AG04449 (cell line): ENCODE measurements around the gene MCTP1.

ENCODE experiments used
- CTCF ChIA-PET: fragments of 350-600 bp; formaldehyde crosslinking; extraction: SDS; loops from one replicate; lab custom pipeline; 2021; ENCODE audit warnings: antibody characterized with exemption; lab: Yijun Ruan, JAX
- POLR2A ChIA-PET: fragments of 400-600, 350-600 bp; formaldehyde crosslinking; extraction: SDS; loops from one replicate; lab custom pipeline; 2020; ENCODE audit warnings: antibody characterized with exemption, inconsistent platforms; lab: Yijun Ruan, JAX
- DNase-seq: peaks from one replicate; pipeline ENCODE4 v3.0.0-alpha.2; 2010; ENCODE audit warnings: low read depth, low spot score
- H3K4me3 ChIP-seq: 2 replicates; pipeline ENCODE4 v1.5.1; 2011; ENCODE audit warnings: low read depth, mild to moderate bottlenecking, control low read depth, low read length
- CTCF ChIP-seq: IDR thresholded peaks from one replicate; pipeline ENCODE4 v1.5.1; 2011; ENCODE audit warnings: mild to moderate bottlenecking, moderate library complexity, low read length, control low read depth, inconsistent platforms; ENCODE audit not compliant: insufficient read depth; ENCODE audit errors: missing control alignments

The MCTP1 gene

GRCh38 chr5:95284572-95285408, at the start of gene MCTP1:
MCTP1 (minus strand) TSS chr5:95285094.
- peak within 1 kb of the TSS; percentile 52 for H3K4me3 ChIP-seq
- no peak for TF ChIP-seq CTCF
- CTCF ChIA-PET, result interaction anchor here (1.1 to 1.9 kb wide), 5 partner anchors 21 to 317 kb away, joined by 3 to 5 read pairs (median 4); no protein-coding TSS in a partner anchor
- DNase-seq, result no peak
- POLR2A ChIA-PET, result no interaction called here

DNA sequence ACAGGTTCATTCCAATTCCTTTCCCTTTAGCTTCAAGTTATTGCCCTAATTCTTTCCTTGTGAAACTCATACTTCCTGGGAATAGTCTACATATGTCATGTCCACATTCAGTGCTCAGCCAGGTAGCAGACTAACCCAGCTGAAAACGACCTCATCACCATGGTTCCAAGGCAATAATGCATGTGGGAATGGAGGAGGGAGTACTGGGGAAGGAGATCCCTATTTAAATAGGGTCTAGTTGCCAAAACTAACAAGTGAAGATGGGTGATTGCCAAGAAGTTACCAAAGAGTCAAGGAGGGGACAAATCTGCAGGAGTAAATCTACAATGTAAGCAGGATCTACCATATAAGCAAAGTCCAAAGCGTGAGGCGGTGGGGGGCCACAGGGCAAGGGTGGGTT, 47.3 kb upstream of the MCTP1 start:
- POLR2A ChIA-PET, result no interaction called here
- CTCF ChIA-PET, result no interaction called here
- TF ChIP-seq CTCF, result no peak
- no peak for DNase-seq
- no peak overlapping the region for H3K4me3 ChIP-seq

DNA sequence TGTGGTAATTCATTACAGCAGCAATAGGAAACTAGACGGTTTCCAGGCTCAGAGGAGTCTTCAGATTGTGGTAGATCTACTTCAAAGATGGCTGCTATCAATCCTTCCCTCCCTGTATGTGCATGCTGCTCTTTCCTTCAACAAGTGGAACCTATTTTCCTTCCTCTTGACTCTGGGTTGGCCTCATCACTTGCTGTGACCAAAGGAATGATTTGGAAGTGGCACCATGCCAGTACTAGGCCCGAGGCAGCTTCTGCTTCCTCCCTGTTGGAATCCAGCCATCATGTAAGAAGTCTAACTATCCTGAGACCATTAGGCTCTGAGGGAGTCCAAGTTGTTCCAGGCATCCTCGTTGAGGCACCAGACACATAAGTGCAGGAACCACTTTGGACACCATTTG, 46.5 kb upstream of the MCTP1 start:
- no peak for TF ChIP-seq CTCF
- POLR2A ChIA-PET, result no interaction called here
- CTCF ChIA-PET, result no interaction called here
- H3K4me3 ChIP-seq, result no peak overlapping the region
- no peak for DNase-seq

DNA sequence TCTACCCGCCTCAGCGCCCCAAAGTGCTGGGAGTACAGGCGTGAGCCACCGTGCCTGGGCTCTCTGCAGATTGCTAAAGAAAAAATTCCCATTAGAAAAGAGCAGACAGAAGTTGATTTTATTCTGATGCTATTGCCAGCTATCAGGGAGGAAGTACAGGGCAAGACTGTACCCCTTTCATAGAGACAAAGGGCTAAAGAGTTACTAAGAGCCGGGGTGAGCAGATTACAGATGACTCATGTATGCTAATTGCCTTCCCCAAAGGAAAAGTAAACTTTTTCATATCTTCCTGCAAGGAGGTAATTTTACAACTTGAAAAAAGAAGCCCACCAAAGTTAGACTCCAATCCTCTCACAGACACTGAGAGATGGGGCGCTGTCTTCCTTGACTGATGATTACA, 42.3 kb upstream of the MCTP1 start:
- POLR2A ChIA-PET, result no interaction called here

GRCh38 chr5:95317687-95318086, 32.8 kb upstream of the MCTP1 start:
- DNase-seq, result no peak
- POLR2A ChIA-PET, result no interaction called here
- H3K4me3 ChIP-seq, result no peak overlapping the region
- CTCF ChIA-PET, result no interaction called here
- TF ChIP-seq CTCF, result no peak

More for the DNA sequence above, 42.3 kb upstream of the MCTP1 start:
- TF ChIP-seq CTCF, result no peak
- DNase-seq, result no peak
- CTCF ChIA-PET, result no interaction called here
- H3K4me3 ChIP-seq, result no peak overlapping the region

GRCh38 chr5:95317085-95317484, 32.2 kb upstream of the MCTP1 start:
- POLR2A ChIA-PET, result no interaction called here
- no peak overlapping the region for H3K4me3 ChIP-seq
- TF ChIP-seq CTCF, result no peak
- CTCF ChIA-PET, result no interaction called here
- no peak for DNase-seq
